H1 (cell line): ENCODE results near the gene RAB4B.
"Not testable (repeated sequence)": the region's sequence is repeated elsewhere in the genome, so short reads cannot be mapped to it uniquely, and the experiment has no call there.

Experiments used
- BRCA1 ChIP-seq: IDR thresholded peaks from 2 replicates; pipeline ENCODE4 v1.6.1; 2012; ENCODE audit warnings: low read depth, low read length, improper control_type of control experiment
- CREB1 ChIP-seq: IDR thresholded peaks from 2 replicates; pipeline ENCODE4 v1.6.1; 2012; ENCODE audit warnings: inconsistent platforms
- EP300 ChIP-seq, 2 experiments: IDR thresholded peaks; 1 replicate in 1 of 2; 2 replicates in 1 of 2; pipeline ENCODE4 v1.6.1; 2011 to 2012; ENCODE audit warnings: low read depth in 2 of 2, low read length in 2 of 2, mild to moderate bottlenecking in 2 of 2, borderline replicate concordance in 1 of 2, inconsistent platforms in 1 of 2, moderate library complexity in 1 of 2
- EZH2 ChIP-seq: fragments of 200-600 bp; sonication (generic); IDR thresholded peaks from 2 replicates; pipeline ENCODE4 v1.7.1; 2012; ENCODE audit warnings: low read depth, mild to moderate bottlenecking, moderate library complexity, low read length, inconsistent platforms; ENCODE audit not compliant: severe bottlenecking
- HDAC6 ChIP-seq: IDR thresholded peaks from one replicate; pipeline ENCODE4 v1.7.1; 2012; ENCODE audit warnings: low read depth, mild to moderate bottlenecking, inconsistent platforms, low read length, moderate library complexity
- JUN ChIP-seq: IDR thresholded peaks from 2 replicates; pipeline ENCODE4 v1.6.1; 2011; ENCODE audit warnings: low read depth, mild to moderate bottlenecking, improper control_type of control experiment, low read length
- JUND ChIP-seq: IDR thresholded peaks from 2 replicates; pipeline ENCODE4 v1.6.1; 2011; ENCODE audit warnings: mild to moderate bottlenecking, improper control_type of control experiment, low read length
- POLR2A ChIP-seq, 2 experiments: IDR thresholded peaks; 1 replicate in 1 of 2; 2 replicates in 1 of 2; pipeline ENCODE4 v1.6.1; 2011; ENCODE audit warnings: low read depth in 2 of 2, low read length in 2 of 2, mild to moderate bottlenecking in 2 of 2; ENCODE audit errors: control extremely low read depth in 1 of 2
- POLR2AphosphoS5 ChIP-seq: IDR thresholded peaks from 2 replicates; pipeline ENCODE4 v1.6.1; 2011; ENCODE audit warnings: low read depth, low read length
- RFX5 ChIP-seq: IDR thresholded peaks from 2 replicates; pipeline ENCODE4 v1.6.1; 2011; ENCODE audit warnings: low read depth, low read length, improper control_type of control experiment, borderline replicate concordance
- TF ChIP-seq, protein P1 (sequence below): IDR thresholded peaks from 2 replicates; pipeline ENCODE4 v1.6.1; 2011; ENCODE audit warnings: low read length, improper control_type of control experiment
- TF ChIP-seq, protein P2 (sequence below), 3 experiments: IDR thresholded peaks; 1 replicate in 2 of 3; 2 replicates in 1 of 3; pipeline versions ENCODE4 v1.5.1 to v1.6.1; 2011; ENCODE audit warnings: low read length in 3 of 3, mild to moderate bottlenecking in 3 of 3, inconsistent platforms in 2 of 3, low read depth in 1 of 3, moderate library complexity in 1 of 3; ENCODE audit not compliant: insufficient read depth in 1 of 3; ENCODE audit errors: control extremely low read depth in 1 of 3
- TF ChIP-seq, protein P3 (sequence below): IDR thresholded peaks from 2 replicates; pipeline ENCODE4 v1.6.1; 2012; ENCODE audit warnings: low read length, inconsistent platforms
- TF ChIP-seq, protein P4 (sequence below): IDR thresholded peaks from 2 replicates; pipeline ENCODE4 v1.6.1; 2012; ENCODE audit warnings: inconsistent platforms

DNA sequence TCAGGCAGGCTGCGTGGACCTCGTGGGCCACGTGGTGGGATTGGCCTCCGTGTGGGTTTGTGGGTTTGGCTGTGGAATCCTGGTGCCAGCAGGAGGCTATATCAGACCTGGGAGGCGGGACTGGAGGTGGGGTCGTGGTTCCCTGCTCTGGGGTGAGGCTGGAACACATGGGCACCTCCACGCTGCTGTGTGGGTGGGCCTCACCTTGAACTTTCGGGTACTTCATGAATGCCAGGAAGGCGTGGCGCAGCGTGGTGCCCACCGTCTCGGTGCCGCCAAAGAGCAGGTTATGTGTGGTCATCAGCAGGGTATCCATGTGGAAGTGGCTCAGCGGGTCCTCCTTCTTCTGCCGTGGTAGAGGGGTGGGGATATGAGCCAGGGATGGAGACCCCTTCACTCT is 46.9 kb downstream of the RAB4B start:
- not testable (repeated sequence) for TF ChIP-seq POLR2AphosphoS5; JUN; HDAC6; BRCA1; EP300 (IDR thresholded peaks at IDR 0.05; ENCODE audit: borderline replicate concordance in 1 of 2, low read depth in 2 of 2, low read length in 2 of 2); POLR2A (IDR thresholded peaks at IDR 0.05; ENCODE audit: control extremely low read depth in 1 of 2, low read depth in 2 of 2, low read length in 2 of 2); CREB1; EZH2; RFX5; JUND
- TF ChIP-seq, protein P1, sequence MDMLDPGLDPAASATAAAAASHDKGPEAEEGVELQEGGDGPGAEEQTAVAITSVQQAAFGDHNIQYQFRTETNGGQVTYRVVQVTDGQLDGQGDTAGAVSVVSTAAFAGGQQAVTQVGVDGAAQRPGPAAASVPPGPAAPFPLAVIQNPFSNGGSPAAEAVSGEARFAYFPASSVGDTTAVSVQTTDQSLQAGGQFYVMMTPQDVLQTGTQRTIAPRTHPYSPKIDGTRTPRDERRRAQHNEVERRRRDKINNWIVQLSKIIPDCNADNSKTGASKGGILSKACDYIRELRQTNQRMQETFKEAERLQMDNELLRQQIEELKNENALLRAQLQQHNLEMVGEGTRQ: not testable (repeated sequence)
- TF ChIP-seq, protein P2, sequence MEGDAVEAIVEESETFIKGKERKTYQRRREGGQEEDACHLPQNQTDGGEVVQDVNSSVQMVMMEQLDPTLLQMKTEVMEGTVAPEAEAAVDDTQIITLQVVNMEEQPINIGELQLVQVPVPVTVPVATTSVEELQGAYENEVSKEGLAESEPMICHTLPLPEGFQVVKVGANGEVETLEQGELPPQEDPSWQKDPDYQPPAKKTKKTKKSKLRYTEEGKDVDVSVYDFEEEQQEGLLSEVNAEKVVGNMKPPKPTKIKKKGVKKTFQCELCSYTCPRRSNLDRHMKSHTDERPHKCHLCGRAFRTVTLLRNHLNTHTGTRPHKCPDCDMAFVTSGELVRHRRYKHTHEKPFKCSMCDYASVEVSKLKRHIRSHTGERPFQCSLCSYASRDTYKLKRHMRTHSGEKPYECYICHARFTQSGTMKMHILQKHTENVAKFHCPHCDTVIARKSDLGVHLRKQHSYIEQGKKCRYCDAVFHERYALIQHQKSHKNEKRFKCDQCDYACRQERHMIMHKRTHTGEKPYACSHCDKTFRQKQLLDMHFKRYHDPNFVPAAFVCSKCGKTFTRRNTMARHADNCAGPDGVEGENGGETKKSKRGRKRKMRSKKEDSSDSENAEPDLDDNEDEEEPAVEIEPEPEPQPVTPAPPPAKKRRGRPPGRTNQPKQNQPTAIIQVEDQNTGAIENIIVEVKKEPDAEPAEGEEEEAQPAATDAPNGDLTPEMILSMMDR (IDR thresholded peaks at IDR 0.05; ENCODE audit: control extremely low read depth in 1 of 3, insufficient read depth in 1 of 3, low read depth in 1 of 3, low read length in 3 of 3): not testable (repeated sequence)
- TF ChIP-seq, protein P3, sequence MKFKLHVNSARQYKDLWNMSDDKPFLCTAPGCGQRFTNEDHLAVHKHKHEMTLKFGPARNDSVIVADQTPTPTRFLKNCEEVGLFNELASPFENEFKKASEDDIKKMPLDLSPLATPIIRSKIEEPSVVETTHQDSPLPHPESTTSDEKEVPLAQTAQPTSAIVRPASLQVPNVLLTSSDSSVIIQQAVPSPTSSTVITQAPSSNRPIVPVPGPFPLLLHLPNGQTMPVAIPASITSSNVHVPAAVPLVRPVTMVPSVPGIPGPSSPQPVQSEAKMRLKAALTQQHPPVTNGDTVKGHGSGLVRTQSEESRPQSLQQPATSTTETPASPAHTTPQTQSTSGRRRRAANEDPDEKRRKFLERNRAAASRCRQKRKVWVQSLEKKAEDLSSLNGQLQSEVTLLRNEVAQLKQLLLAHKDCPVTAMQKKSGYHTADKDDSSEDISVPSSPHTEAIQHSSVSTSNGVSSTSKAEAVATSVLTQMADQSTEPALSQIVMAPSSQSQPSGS: not testable (repeated sequence)
- TF ChIP-seq, protein P4, sequence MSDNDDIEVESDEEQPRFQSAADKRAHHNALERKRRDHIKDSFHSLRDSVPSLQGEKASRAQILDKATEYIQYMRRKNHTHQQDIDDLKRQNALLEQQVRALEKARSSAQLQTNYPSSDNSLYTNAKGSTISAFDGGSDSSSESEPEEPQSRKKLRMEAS: not testable (repeated sequence)
